Testis (tissue), 2 donors: ENCODE measurements around the gene TMEM123.

Source experiments
- CTCF ChIP-seq, 3 experiments: fragments of 450-650 bp in 2 of 3; fragments of 200-600 bp in 1 of 3; sonication (generic) in 1 of 3; IDR thresholded peaks; one replicate each; pipeline ENCODE4 v1.5.1; 2016 to 2019; ENCODE audit warnings: antibody characterized with exemption in 3 of 3, mild to moderate bottlenecking in 2 of 3, moderate library complexity in 1 of 3
- POLR2A ChIP-seq: fragments of 450-650 bp; IDR thresholded peaks from one replicate; pipeline ENCODE4 v1.6.1; 2017; ENCODE audit warnings: antibody characterized with exemption, mild to moderate bottlenecking, moderate library complexity

- TF ChIP-seq CTCF (IDR thresholded peaks at IDR 0.05) (no peak), POLR2A (no peak)
These were observed 13.1 kb upstream of the TMEM123 start for GRCh38 chr11:102465696-102466095.
